Nephron (organoid): ENCODE results near the gene MAGED1.
"Not testable (repeated sequence)": the region's sequence is repeated elsewhere in the genome, so short reads cannot be mapped to it uniquely, and the experiment has no call there.

Source experiments
- H3K27ac Mint-ChIP-seq, 3 experiments: 2 replicates each; pipeline ENCODE4 v1.8.0; 2020; ENCODE audit warnings: mixed read lengths in 3 of 3, mild to moderate bottlenecking in 2 of 3, moderate library complexity in 1 of 3
- H3K27me3 Mint-ChIP-seq: 2 replicates; pipeline ENCODE4 v1.8.0; 2021; ENCODE audit warnings: low read depth, mild to moderate bottlenecking, moderate library complexity, mixed read lengths
- H3K36me3 Mint-ChIP-seq: 2 replicates; pipeline ENCODE4 v1.8.0; 2020; ENCODE audit warnings: low read depth, mixed read lengths
- H3K4me1 Mint-ChIP-seq: 2 replicates; pipeline ENCODE4 v1.8.0; 2020; ENCODE audit warnings: mixed read lengths
- H3K4me3 Mint-ChIP-seq, 3 experiments: 2 replicates each; pipeline ENCODE4 v1.8.0; 2020; ENCODE audit warnings: mild to moderate bottlenecking in 3 of 3, mixed read lengths in 3 of 3, moderate library complexity in 2 of 3
- H3K9me3 Mint-ChIP-seq: 2 replicates; pipeline ENCODE4 v1.8.0; 2020; ENCODE audit warnings: mixed read lengths
- TF ChIP-seq, protein P1 (sequence below), 3 experiments: fragments of 200-600 bp; sonication (generic); IDR thresholded peaks; one replicate each; pipeline ENCODE4 v1.5.0; 2021; ENCODE audit warnings: antibody characterized with exemption in 3 of 3; ENCODE audit not compliant: unreplicated experiment in 3 of 3

The MAGED1 gene

DNA sequence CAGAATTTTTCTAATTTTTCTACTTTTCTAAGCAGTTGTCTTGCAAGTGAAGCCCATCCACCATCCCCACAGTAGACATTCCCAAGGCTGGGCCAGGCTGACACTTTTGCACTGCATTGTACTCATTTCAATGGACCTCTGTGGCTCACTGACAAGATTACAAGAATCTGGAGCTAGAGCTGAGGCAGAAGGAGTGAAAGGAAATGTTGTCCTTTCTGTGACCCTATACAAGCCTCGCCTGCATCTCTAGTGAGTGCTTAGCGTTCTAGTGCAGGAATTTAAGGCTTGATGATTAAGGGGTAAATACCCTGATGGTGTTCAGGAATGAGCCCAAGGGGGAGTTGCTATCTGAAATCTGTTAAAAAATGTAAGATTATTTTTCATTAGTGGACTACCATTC, 6.3 kb downstream of the MAGED1 start:
- no peak overlapping the region for H3K4me3 Mint-ChIP-seq
- H3K27me3 Mint-ChIP-seq: peaks cover 4% of the 10 kb centered on the region
- peaks cover 72% of the 10 kb centered on the region for H3K36me3 Mint-ChIP-seq

DNA sequence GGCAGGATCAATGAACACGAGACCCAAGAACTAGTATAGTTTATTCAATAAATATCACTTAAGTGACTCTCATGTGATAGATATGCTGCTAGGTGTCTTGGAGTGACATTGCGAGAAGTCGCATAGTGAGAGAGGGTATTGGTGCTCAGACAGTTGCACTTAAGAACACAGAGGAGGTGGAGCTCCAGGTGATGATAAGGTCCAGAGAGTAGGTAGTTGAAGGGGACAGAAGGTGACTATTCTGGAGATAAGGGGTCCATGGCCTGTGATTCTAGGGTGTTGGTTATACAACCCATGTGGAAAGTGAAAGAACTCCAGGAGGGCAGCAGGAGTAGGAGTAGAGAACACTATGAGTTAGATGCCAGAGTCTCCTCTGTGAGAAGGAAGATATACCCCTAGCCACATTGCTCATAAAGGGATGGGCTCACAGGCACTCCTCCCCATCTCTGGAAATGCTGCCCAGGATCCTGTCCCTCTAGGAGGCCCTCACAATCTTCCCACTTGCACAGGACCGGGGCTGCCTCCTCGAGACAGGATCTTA, 9.2 kb downstream of the MAGED1 start:
- TF ChIP-seq, protein P1, sequence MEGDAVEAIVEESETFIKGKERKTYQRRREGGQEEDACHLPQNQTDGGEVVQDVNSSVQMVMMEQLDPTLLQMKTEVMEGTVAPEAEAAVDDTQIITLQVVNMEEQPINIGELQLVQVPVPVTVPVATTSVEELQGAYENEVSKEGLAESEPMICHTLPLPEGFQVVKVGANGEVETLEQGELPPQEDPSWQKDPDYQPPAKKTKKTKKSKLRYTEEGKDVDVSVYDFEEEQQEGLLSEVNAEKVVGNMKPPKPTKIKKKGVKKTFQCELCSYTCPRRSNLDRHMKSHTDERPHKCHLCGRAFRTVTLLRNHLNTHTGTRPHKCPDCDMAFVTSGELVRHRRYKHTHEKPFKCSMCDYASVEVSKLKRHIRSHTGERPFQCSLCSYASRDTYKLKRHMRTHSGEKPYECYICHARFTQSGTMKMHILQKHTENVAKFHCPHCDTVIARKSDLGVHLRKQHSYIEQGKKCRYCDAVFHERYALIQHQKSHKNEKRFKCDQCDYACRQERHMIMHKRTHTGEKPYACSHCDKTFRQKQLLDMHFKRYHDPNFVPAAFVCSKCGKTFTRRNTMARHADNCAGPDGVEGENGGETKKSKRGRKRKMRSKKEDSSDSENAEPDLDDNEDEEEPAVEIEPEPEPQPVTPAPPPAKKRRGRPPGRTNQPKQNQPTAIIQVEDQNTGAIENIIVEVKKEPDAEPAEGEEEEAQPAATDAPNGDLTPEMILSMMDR (IDR thresholded peaks at IDR 0.05; ENCODE audit: unreplicated experiment in 3 of 3): no peak

More for the DNA sequence above, 6.3 kb downstream of the MAGED1 start:
- peaks cover 29% of the 10 kb centered on the region for H3K4me1 Mint-ChIP-seq
- no peak overlapping the region for H3K27ac Mint-ChIP-seq
- H3K9me3 Mint-ChIP-seq: peaks cover 6% of the 10 kb centered on the region
- TF ChIP-seq, protein P1 (IDR thresholded peaks at IDR 0.05; ENCODE audit: unreplicated experiment in 3 of 3): no peak

DNA sequence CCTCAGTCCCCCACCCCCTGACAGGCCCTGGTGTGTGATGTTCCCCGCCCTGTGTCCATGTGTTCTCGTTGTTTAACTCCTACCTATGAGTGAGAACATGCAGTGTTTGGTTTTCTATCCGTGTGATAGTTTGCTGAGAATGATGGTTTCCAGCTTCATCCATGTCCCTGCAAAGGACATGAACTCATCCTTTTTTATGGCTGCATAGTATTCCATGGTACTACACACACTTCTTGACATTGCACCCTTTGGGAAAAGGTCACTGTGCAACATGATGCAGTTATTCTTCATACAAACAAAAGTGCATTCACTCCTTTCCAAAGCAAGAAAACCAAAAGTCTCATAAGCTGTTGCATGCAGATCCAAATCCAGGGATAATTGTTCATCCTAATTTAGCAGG, 11.7 kb downstream of the MAGED1 start:
- not testable (repeated sequence) for H3K27ac Mint-ChIP-seq, H3K4me3 Mint-ChIP-seq, H3K4me1 Mint-ChIP-seq, H3K27me3 Mint-ChIP-seq, H3K9me3 Mint-ChIP-seq
- peaks cover 35% of the 10 kb centered on the region for H3K36me3 Mint-ChIP-seq

More for the DNA sequence above, 9.2 kb downstream of the MAGED1 start:
- Mint-ChIP-seq H3K27ac (no peak overlapping the region), H3K27me3 (peaks cover 4% of the 10 kb centered on the region), H3K4me3 (no peak overlapping the region), H3K36me3 (peaks cover 52% of the 10 kb centered on the region), H3K9me3 (peaks cover 3% of the 10 kb centered on the region), H3K4me1 (peaks cover 14% of the 10 kb centered on the region)

DNA sequence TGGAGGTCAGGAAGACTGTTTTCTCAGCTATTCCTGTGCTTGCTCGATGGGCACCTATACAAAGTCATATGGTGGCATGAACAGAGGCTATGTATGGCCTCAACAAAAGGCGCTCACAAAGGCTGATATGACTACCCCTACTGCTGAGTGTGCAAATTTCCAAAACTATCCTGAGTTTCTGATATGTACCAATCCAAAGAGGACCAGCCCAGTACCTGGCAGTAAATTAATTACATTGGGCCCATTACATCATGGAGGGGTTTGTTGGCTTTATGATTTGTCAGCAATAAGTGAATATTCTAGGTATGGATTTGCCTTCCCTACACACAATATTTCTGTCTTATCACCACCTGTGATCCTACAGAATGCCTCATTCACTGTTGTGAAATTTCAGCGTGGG, 12.3 kb downstream of the MAGED1 start:
- H3K36me3 Mint-ChIP-seq: peaks cover 34% of the 10 kb centered on the region
- no peak overlapping the region for H3K27ac Mint-ChIP-seq
- TF ChIP-seq, protein P1 (IDR thresholded peaks at IDR 0.05; ENCODE audit: unreplicated experiment in 3 of 3): no peak
- no peak overlapping the region for H3K4me3 Mint-ChIP-seq
- peaks cover 5% of the 10 kb centered on the region for H3K4me1 Mint-ChIP-seq
- no peaks in the 10 kb centered on the region for H3K27me3 Mint-ChIP-seq
- H3K9me3 Mint-ChIP-seq: peaks cover 3% of the 10 kb centered on the region

DNA sequence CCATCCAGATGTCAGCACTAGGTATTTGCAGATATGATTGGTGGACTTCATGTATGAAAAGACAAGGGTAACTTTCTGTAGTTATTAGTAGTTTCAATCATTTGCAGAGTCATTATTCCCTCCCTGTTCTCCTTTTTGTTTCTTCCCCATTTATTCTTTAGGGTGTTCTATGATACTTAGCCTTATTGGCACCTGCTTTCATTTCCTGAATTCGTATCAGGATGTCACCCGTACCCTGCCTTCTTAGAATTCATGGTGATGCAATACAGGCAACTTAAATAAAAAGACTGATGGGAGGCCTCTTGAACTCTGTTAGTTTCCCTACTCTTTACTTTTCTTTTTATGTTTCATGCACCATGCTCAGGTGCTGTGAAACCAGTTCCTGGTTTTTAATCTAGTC, 24.2 kb downstream of the MAGED1 start:
- Mint-ChIP-seq H3K4me1 (no peaks in the 10 kb centered on the region), H3K36me3 (no peaks in the 10 kb centered on the region), H3K4me3 (no peak overlapping the region), H3K9me3 (peaks cover 16% of the 10 kb centered on the region), H3K27me3 (peaks cover 3% of the 10 kb centered on the region), H3K27ac (no peak overlapping the region)
- TF ChIP-seq, protein P1 (IDR thresholded peaks at IDR 0.05; ENCODE audit: unreplicated experiment in 3 of 3): no peak

DNA sequence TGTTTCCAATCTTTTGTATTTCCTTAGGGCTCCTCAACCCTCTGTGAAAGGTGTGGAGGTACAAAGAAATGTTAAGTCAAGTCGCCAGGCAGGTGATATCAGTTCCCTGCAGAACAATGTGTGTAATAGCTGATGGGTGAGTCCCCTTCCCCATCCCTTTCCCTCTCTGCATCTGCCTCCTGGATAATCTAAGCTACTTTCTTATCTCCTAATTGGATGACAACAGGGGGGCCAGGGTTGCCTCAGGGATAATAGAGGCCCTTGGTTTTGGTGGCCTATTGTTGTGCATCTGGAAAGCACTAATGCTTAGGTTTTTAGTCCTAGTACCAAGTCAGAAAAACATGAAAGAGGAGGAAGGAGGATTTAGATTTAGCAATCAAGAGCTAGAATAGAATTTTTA, 29.1 kb downstream of the MAGED1 start:
- Mint-ChIP-seq H3K9me3 (peaks cover 3% of the 10 kb centered on the region), H3K4me1 (no peaks in the 10 kb centered on the region), H3K27ac (no peak overlapping the region), H3K36me3 (no peaks in the 10 kb centered on the region), H3K4me3 (no peak overlapping the region), H3K27me3 (no peaks in the 10 kb centered on the region)
- TF ChIP-seq, protein P1 (IDR thresholded peaks at IDR 0.05; ENCODE audit: unreplicated experiment in 3 of 3): no peak
